ENCODE results near the gene PACSIN3. TPM values are rescaled to one million over a fixed set of nuclear protein-coding genes. Genes with fewer than 3 reads are reported as not detected.

PACSIN3 gene
- total RNA-seq, 4 donors from 2014 or later: 43.6 to 71.6 (median 54.2) TPM

DNA sequence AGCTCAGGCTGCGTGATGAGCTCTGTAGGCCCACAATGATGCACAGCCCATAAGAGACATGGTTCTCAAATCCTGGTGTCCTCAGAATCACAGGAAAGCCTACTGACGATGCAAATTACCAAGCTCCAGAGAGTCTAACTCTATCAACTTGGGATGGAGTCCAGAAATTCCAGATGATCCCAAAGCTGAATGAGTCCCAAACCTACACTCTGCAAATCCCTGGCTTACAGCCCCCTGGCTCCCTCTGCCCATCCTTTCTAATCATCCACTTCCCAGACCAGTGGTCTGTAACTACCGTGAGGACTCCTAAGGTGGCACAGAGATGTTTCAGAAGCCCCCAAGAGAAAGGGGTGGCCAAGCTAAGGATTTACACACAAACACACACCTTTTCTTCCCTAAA lies 23.0 kb downstream of the PACSIN3 start:
- intact Hi-C loops (cut with DNase I): loop anchor here (5.0 kb wide), 1 partner anchor 194 kb away; no protein-coding TSS in a partner anchor
- no peak overlapping the region for H3K27ac ChIP-seq
- H3K4me1 ChIP-seq: no peaks in the 10 kb centered on the region
- no peak for TF ChIP-seq POLR2A (IDR thresholded peaks at IDR 0.05)
- TF ChIP-seq, protein P1, sequence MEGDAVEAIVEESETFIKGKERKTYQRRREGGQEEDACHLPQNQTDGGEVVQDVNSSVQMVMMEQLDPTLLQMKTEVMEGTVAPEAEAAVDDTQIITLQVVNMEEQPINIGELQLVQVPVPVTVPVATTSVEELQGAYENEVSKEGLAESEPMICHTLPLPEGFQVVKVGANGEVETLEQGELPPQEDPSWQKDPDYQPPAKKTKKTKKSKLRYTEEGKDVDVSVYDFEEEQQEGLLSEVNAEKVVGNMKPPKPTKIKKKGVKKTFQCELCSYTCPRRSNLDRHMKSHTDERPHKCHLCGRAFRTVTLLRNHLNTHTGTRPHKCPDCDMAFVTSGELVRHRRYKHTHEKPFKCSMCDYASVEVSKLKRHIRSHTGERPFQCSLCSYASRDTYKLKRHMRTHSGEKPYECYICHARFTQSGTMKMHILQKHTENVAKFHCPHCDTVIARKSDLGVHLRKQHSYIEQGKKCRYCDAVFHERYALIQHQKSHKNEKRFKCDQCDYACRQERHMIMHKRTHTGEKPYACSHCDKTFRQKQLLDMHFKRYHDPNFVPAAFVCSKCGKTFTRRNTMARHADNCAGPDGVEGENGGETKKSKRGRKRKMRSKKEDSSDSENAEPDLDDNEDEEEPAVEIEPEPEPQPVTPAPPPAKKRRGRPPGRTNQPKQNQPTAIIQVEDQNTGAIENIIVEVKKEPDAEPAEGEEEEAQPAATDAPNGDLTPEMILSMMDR (IDR thresholded peaks at IDR 0.05): no peak
- no peaks in the 10 kb centered on the region for H3K27me3 ChIP-seq
- no peaks in the 10 kb centered on the region for H3K9me3 ChIP-seq
- H3K4me3 ChIP-seq (replicated peaks in 1 of 3): no peak overlapping the region
- DNase-seq: no peak
- H3K36me3 ChIP-seq: peaks cover 43 to 48% of the 10 kb centered on the region in 2 donors
- 66% methylated on average over 3 of the region's 3 CpGs for WGBS, 2 donors

DNA sequence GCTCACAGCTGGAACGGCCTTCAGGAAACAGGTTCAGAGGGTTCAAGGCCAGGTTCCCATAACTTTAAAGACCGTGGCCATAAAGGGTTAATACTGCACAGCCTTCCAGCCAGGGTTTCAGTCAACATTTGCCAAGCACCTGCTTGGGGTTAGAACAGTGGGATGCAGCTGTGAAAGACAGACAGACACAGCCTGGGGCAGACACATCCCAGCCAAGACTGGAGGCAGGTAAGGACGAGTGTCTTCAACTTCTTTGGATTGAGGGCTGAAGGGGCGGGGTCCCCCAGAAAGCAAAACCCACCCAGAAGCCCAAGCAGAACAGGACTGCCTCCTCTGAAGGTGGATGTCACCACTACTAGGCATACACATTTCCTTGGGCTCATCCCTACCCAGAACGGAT lies 23.8 kb downstream of the PACSIN3 start:
- Histone ChIP-seq H3K4me1 (no peaks in the 10 kb centered on the region), H3K27ac (no peak overlapping the region), H3K36me3 (peaks cover 36 to 41% of the 10 kb centered on the region in 2 donors), H3K27me3 (no peaks in the 10 kb centered on the region), H3K9me3 (no peaks in the 10 kb centered on the region), H3K4me3 (replicated peaks in 1 of 3) (no peak overlapping the region)
- no peak for DNase-seq
- TF ChIP-seq POLR2A (IDR thresholded peaks at IDR 0.05): no peak
- TF ChIP-seq, protein P1 (IDR thresholded peaks at IDR 0.05): no peak
- WGBS, 2 donors: 76 to 92% methylated on average over 5 of the region's 5 CpGs
- intact Hi-C loops (cut with DNase I): loop anchor here (5.0 kb wide), 1 partner anchor 195 kb away; no protein-coding TSS in a partner anchor

DNA sequence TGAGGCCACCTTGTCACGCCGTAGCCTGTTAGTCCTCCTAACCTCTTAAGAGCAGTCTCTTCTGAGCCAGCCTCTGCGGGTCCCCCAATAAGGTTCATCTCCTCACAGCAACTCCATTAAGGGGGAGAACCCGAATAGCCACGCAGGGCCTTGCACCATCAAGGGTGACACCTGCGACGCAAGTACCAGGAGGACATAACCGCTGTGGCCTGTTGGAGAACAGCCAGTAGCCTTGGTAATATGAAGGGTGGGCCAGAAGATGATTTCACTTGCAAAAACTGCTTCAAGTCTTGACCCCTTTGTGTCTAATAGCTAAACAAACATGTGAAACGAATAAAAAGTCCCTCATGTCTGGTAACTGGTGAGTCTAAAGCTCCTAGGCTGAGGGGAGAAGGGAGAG lies 24.3 kb downstream of the PACSIN3 start:
- Histone ChIP-seq H3K4me3 (replicated peaks in 1 of 3) (no peak overlapping the region), H3K36me3 (peaks cover 32 to 35% of the 10 kb centered on the region in 2 donors), H3K27me3 (no peaks in the 10 kb centered on the region), H3K4me1 (no peaks in the 10 kb centered on the region), H3K27ac (no peak overlapping the region), H3K9me3 (no peaks in the 10 kb centered on the region)
- TF ChIP-seq, protein P1 (IDR thresholded peaks at IDR 0.05): no peak
- no peak for TF ChIP-seq POLR2A (IDR thresholded peaks at IDR 0.05)
- no peak for DNase-seq
- 69 to 73% methylated on average over 4 to 9 of the region's 9 CpGs for WGBS, 2 donors
- intact Hi-C loops (cut with DNase I): loop anchor here (5.0 kb wide), 1 partner anchor 195 kb away; no protein-coding TSS in a partner anchor

DNA sequence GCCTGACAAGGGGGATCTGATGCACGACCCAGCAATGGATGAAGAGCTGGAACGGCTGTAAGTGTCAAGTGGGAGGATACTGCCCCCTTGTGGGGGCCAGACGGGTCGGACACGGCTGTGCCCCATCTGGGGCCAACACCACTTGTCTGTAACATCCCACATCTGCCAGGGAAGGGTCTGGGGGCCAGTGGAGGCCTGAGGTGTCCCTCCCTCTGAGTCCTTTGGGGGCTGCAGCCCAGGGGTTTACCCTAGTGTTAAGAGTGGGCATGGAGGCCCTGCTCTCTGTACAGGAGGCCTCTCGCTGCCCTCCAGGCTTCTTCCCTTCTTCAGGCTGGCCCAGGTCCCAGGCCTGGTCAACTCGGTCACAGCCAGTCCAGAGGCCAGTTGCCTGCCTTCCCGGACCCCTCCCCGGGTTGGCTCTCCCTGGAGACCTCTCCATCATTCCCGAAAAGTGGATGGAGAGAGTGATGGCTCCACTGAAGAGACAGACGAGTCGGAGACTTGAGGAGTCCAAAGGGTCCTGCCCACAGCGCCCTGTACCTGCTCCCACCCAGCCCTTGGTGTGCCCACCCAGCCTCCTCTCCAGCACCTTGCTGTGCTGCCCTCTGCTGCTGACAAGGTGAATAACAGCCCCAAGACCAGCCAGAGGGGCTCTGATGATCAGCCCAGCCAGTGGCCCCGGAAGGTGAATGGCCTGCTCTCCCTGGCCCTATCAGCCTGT lies 24.9 kb downstream of the PACSIN3 start:
- 59 to 61% methylated on average over 9 to 14 of the region's 14 CpGs for WGBS, 2 donors
- H3K4me3 ChIP-seq (replicated peaks in 1 of 3): no peak overlapping the region
- no peak for TF ChIP-seq POLR2A (IDR thresholded peaks at IDR 0.05)
- TF ChIP-seq, protein P1 (IDR thresholded peaks at IDR 0.05): peak in 5 of 6 experiments; percentile 46 to 56 (median 48)
- peaks cover 26 to 29% of the 10 kb centered on the region in 2 donors for H3K36me3 ChIP-seq
- no peaks in the 10 kb centered on the region for H3K9me3 ChIP-seq
- intact Hi-C loops (cut with DNase I): loop anchor here (5.0 kb wide), 1 partner anchor 196 kb away; no protein-coding TSS in a partner anchor
- H3K27ac ChIP-seq: no peak overlapping the region
- DNase-seq: peak; percentile 51 to 58
- no peaks in the 10 kb centered on the region for H3K4me1 ChIP-seq
- H3K27me3 ChIP-seq: no peaks in the 10 kb centered on the region

DNA sequence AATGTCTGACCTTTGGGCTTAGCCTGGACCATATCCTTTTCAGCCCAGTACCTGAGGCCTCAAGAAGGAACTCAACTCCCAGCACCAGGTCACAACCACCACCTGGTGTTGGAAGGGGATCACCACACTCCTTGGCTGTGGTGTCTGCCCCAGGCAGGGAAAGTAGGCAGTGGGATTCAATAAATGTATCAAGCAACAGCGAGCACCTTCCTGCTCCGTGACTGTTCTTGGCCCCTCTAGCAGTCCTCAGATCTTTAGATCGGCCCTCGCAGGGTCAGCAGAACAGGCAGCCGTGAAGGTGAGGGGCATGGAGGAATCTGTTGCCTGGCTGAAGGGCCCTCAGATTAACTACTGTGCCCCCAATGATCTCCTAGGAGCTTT lies 25.5 kb downstream of the PACSIN3 start:
- Histone ChIP-seq H3K4me3 (replicated peaks in 1 of 3) (no peak overlapping the region), H3K27me3 (no peaks in the 10 kb centered on the region), H3K36me3 (peaks cover 20 to 24% of the 10 kb centered on the region in 2 donors), H3K9me3 (no peaks in the 10 kb centered on the region), H3K4me1 (no peaks in the 10 kb centered on the region), H3K27ac (no peak overlapping the region)
- no peak for TF ChIP-seq POLR2A (IDR thresholded peaks at IDR 0.05)
- TF ChIP-seq, protein P1 (IDR thresholded peaks at IDR 0.05): no peak
- intact Hi-C loops (cut with DNase I): loop anchor here (5.0 kb wide), 1 partner anchor 197 kb away; no protein-coding TSS in a partner anchor
- DNase-seq: no peak
- WGBS, 2 donors: 80 to 91% methylated on average over 5 of the region's 5 CpGs

Data from thyroid gland (tissue), 4 donors.